HEK293T (cell line): ENCODE data around the gene CLMN.

Experiments
- CTCF ChIA-PET: fragments of 350-600 bp; formaldehyde crosslinking; extraction: SDS; loops from one replicate; lab custom pipeline; 2021; ENCODE audit warnings: antibody characterized with exemption, inconsistent platforms; lab: Yijun Ruan, JAX
- POLR2A ChIA-PET: fragments of 350-600 bp; formaldehyde crosslinking; extraction: SDS; loops from one replicate; lab custom pipeline; 2020; ENCODE audit warnings: antibody characterized with exemption, inconsistent platforms; lab: Yijun Ruan, JAX
- DNase-seq: peaks from one replicate; pipeline ENCODE4 v3.0.0; 2012; ENCODE audit warnings: mixed read lengths; ENCODE audit errors: extremely low spot score
- ARNT ChIP-seq: fragments of 450-650 bp; IDR thresholded peaks from 2 replicates; pipeline ENCODE4 v1.6.1; 2017; ENCODE audit warnings: mild to moderate bottlenecking
- BHLHE40 ChIP-seq: fragments of 450-650 bp; IDR thresholded peaks from 2 replicates; pipeline ENCODE4 v1.6.1; 2016; ENCODE audit warnings: mild to moderate bottlenecking, moderate library complexity, borderline replicate concordance
- CTBP1 ChIP-seq: fragments of 450-650 bp; IDR thresholded peaks from 2 replicates; pipeline ENCODE4 v1.6.1; 2016; ENCODE audit warnings: borderline replicate concordance
- ELF4 ChIP-seq: fragments of 450-650 bp; IDR thresholded peaks from 2 replicates; pipeline ENCODE4 v1.6.1; 2017; ENCODE audit warnings: antibody characterized with exemption
- FOXA1 ChIP-seq: fragments of 450-650 bp; IDR thresholded peaks from 2 replicates; pipeline ENCODE4 v1.6.1; 2016; ENCODE audit warnings: mild to moderate bottlenecking
- FOXK2 ChIP-seq: fragments of 450-650 bp; IDR thresholded peaks from 2 replicates; pipeline ENCODE4 v1.6.1; 2016; ENCODE audit warnings: mild to moderate bottlenecking
- FOXM1 ChIP-seq: fragments of 450-650 bp; IDR thresholded peaks from 2 replicates; pipeline ENCODE4 v1.6.1; 2017; ENCODE audit warnings: mild to moderate bottlenecking, borderline replicate concordance
- HDGF ChIP-seq: fragments of 450-650 bp; IDR thresholded peaks from 2 replicates; pipeline ENCODE4 v1.6.1; 2017; ENCODE audit warnings: antibody characterized with exemption, borderline replicate concordance
- L3MBTL2 ChIP-seq: fragments of 450-650 bp; conservative IDR thresholded peaks from 2 replicates; pipeline ENCODE4 v1.6.1; 2016; ENCODE audit warnings: mild to moderate bottlenecking
- LEF1 ChIP-seq: fragments of 450-650 bp; IDR thresholded peaks from 2 replicates; pipeline ENCODE4 v1.6.1; 2017; ENCODE audit warnings: mild to moderate bottlenecking, borderline replicate concordance
- NFRKB ChIP-seq: fragments of 450-650 bp; IDR thresholded peaks from 2 replicates; pipeline ENCODE4 v1.6.1; 2016; ENCODE audit warnings: mild to moderate bottlenecking, moderate library complexity
- PKNOX1 ChIP-seq: fragments of 450-650 bp; IDR thresholded peaks from 2 replicates; pipeline ENCODE4 v1.6.1; 2016
- SP1 ChIP-seq: fragments of 450-650 bp; IDR thresholded peaks from 2 replicates; pipeline ENCODE4 v1.6.1; 2017
- SUZ12 ChIP-seq: fragments of 450-650 bp; IDR thresholded peaks from 2 replicates; pipeline ENCODE4 v1.6.1; 2016; ENCODE audit warnings: mild to moderate bottlenecking
- TARDBP ChIP-seq: fragments of 450-650 bp; IDR thresholded peaks from 2 replicates; pipeline ENCODE4 v1.6.1; 2016
- ZNF384 ChIP-seq: fragments of 450-650 bp; IDR thresholded peaks from 2 replicates; pipeline ENCODE4 v1.6.1; 2016

CLMN gene

GRCh38 chr14:95263527-95264231 is 56.0 kb downstream of the CLMN start:
- no peak for DNase-seq
- ChIA-PET POLR2A (interaction anchor here (1.0 kb wide), 1 partner anchor 14 kb away, joined by 3 read pairs; no protein-coding TSS in a partner anchor), CTCF (interaction anchor here (0.6 kb wide), 1 partner anchor 358 kb away, joined by 3 read pairs; no protein-coding TSS in a partner anchor)
- TF ChIP-seq ELF4 (no peak), NFRKB (no peak)

DNA sequence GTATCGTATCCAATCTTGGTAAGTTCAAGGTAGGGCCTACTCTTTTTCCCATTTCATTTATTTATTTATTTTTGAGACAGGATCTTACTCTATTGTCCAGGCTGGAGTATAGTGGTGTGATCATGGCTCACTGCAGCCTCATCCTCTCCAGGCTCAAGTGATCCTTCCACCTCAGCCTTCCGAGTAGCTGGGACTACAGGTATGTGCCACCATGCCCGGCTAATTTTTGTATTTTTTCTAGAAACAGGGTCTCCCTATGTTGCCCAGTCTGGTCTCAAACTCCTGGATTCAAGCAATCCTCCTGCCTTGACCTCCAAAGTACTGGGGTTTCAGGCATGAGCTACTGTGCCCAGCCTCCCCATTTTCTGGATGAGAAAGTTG is 57.2 kb downstream of the CLMN start:
- CTCF ChIA-PET = no interaction called here

DNA sequence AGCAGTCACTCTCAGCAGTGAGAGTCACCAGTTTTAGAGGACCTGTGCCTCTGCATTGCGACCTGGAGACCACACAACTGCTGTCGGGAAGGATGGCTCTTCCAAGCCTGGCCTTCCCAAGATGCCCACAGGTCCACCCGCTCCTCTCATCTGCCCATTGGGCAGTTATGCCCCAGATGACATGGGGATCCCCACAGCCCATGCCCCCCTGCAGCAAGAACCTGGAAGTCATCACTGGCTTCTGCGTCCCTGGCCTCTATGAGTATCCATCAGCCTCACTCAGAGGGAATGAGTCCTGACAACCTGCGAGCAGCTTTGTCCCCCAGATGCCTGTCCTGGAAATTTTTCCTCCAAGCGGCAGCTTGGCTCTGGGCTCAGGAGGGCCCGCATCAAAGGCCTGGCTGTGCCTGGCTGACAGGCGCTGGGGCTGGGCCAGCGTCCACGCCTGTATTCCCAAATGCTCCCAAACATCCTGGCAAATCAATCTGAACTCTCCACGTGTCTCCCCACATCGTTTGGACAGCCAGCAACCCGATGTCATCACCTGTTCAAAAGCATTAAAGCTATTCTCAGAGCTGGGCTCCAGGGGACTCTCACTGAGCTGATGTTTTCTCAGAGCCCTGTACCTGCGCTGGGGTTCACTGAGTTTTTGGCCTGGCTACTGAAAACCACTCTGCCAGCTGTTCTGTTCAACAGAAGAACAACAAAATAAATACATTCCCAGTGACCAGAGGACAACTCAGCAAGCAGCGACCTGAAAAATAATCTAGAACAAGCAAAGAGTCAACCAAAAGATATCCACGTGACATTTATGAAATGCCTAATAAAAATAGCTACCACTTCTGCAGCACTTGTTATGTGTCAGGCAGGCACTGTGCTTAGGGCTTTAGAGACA is 57.8 kb downstream of the CLMN start:
- POLR2A ChIA-PET = no interaction called here
- TF ChIP-seq FOXA1 (no peak), BHLHE40 (no peak), NFRKB (no peak), ARNT (no peak), PKNOX1 (no peak), TARDBP (no peak), SP1 (no peak), L3MBTL2 (no peak), ELF4 (no peak)
- CTCF ChIA-PET = no interaction called here
- no peak for DNase-seq

More for the DNA sequence above, 57.2 kb downstream of the CLMN start:
- POLR2A ChIA-PET = no interaction called here
- TF ChIP-seq FOXA1 = no peak
- no peak for TF ChIP-seq BHLHE40
- no peak for TF ChIP-seq HDGF
- TF ChIP-seq SUZ12 = no peak
- TF ChIP-seq CTBP1 = no peak
- TF ChIP-seq TARDBP = no peak
- TF ChIP-seq NFRKB = no peak
- no peak for TF ChIP-seq PKNOX1
- no peak for TF ChIP-seq ELF4
- no peak for TF ChIP-seq LEF1
- TF ChIP-seq ARNT = no peak
- TF ChIP-seq L3MBTL2 = no peak
- no peak for TF ChIP-seq FOXK2
- no peak for TF ChIP-seq FOXM1
- TF ChIP-seq ZNF384 = no peak
- TF ChIP-seq SP1 = no peak
- no peak for DNase-seq

GRCh38 chr14:95260537-95261361 is 59.0 kb downstream of the CLMN start:
- no peak for DNase-seq
- CTCF ChIA-PET = no interaction called here
- TF ChIP-seq ARNT = no peak
- no peak for TF ChIP-seq LEF1
- no peak for TF ChIP-seq NFRKB
- no peak for TF ChIP-seq FOXK2
- no peak for TF ChIP-seq FOXM1
- TF ChIP-seq PKNOX1 = no peak
- no peak for TF ChIP-seq TARDBP
- TF ChIP-seq CTBP1 = no peak
- no peak for TF ChIP-seq ZNF384
- TF ChIP-seq FOXA1 = no peak
- TF ChIP-seq SUZ12 = no peak
- TF ChIP-seq HDGF = no peak
- TF ChIP-seq SP1 = no peak
- TF ChIP-seq ELF4 = no peak
- no peak for TF ChIP-seq L3MBTL2
- no peak for TF ChIP-seq BHLHE40
- POLR2A ChIA-PET = no interaction called here

DNA sequence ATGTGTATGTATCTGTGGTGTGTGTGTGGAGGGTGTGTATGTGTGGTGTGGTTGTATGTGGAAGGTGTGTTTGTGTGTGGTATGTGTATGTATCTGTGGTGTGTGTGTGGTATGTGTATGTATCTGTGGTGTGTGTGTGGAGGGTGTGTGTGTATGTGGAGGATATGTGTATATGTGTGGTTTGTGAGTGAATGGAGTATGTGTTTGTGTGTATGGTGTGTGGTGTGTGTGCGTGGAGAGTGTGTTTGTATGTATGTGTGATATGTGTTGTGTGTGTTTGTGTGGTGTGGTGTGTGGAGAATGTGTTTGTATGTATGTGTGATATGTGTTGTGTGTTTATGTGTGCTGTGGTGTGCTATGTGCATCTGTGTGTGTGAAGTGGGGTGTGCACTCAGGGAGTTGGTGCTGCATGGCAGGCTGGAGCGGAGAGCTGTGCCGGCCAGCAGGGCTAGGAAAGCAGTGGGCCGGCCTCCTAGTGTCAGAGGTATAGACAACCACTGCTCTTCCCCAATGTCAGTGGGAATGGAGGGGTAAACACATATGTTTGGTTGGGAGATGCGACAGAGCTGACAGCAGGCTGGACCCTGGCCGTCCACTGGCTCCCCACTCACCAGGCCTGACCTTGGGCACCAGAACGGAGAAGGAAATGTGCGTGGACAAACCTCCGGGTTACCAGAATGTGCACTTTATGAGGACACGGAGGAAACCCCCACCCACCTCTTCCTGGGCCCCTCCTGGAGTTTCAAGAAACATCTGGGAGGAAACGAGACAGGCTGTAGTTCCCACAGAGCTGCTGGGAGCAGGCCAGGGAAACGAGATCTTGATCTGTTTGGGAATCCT is 60.7 kb downstream of the CLMN start:
- TF ChIP-seq HDGF = no peak
- no peak for TF ChIP-seq SUZ12
- TF ChIP-seq FOXM1 = no peak
- TF ChIP-seq FOXK2 = no peak
- no peak for TF ChIP-seq ELF4
- ChIA-PET CTCF (no interaction called here), POLR2A (no interaction called here)
- no peak for DNase-seq
